SK-N-MC (cell line): ENCODE results near the gene SLAIN2.

ENCODE experiments used
- EZH2 ChIP-seq: fragments of 200-600 bp; sonication (generic); IDR thresholded peaks from one replicate; pipeline ENCODE4 v1.6.1; 2017; ENCODE audit warnings: antibody characterized with exemption
- FOXP2 ChIP-seq: optimal IDR thresholded peaks from 2 replicates; pipeline ENCODE3; 2011; ENCODE audit warnings: mild to moderate bottlenecking, moderate library complexity; ENCODE audit not compliant: insufficient read depth; ENCODE audit errors: extremely low read length, control extremely low read depth
- POLR2AphosphoS5 ChIP-seq: IDR thresholded peaks from 2 replicates; pipeline ENCODE4 v1.6.1; 2012; ENCODE audit warnings: mild to moderate bottlenecking, low read depth, low read length, borderline replicate concordance

GRCh38 chr4:48410812-48411211, 69.5 kb downstream of the SLAIN2 start:
- no peak for TF ChIP-seq EZH2
- TF ChIP-seq POLR2AphosphoS5, result no peak
- TF ChIP-seq FOXP2, result no peak
